Gastroesophageal sphincter (tissue), 4 donors: Measurements from ENCODE around the gene TBC1D24. TPM values are rescaled to one million over a fixed set of nuclear protein-coding genes. Genes with fewer than 3 reads are reported as not detected.

Experiments
- ATAC-seq: fragments of 150-250 bp; one replicate; pipeline ENCODE4 v1.9.1; 2016; ENCODE audit warnings: mild to moderate bottlenecking, moderate library complexity
- H3K27ac ChIP-seq, 4 donors: fragments of 200-600 bp; sonication (generic) in 3 of 4; 1 replicate in 3 of 4; 2 replicates in 1 of 4; pipeline ENCODE4 v1.5.1; 2016 to 2019
- H3K27me3 ChIP-seq: fragments of 200-600 bp; sonication (generic); one replicate; pipeline ENCODE4 v1.5.1; 2019
- H3K36me3 ChIP-seq, 2 donors: fragments of 200-600 bp; sonication (generic); one replicate each; pipeline ENCODE4 v1.5.1; 2019; ENCODE audit warnings: control low read depth in 1 of 2
- H3K4me1 ChIP-seq, 3 donors: fragments of 200-600 bp; sonication (generic); 1 replicate in 2 of 3; 2 replicates in 1 of 3; pipeline ENCODE4 v1.5.1; 2016 to 2019; ENCODE audit warnings: control low read depth in 2 of 3
- H3K4me3 ChIP-seq, 2 donors: fragments of 200-600 bp; sonication (generic); one replicate each; pipeline ENCODE4 v1.5.1; 2019; ENCODE audit warnings: mild to moderate bottlenecking in 1 of 2, moderate library complexity in 1 of 2
- H3K9me3 ChIP-seq, 3 donors: fragments of 200-600 bp; sonication (generic); one replicate each; pipeline ENCODE4 v1.5.1; 2017 to 2019; ENCODE audit warnings: control low read depth in 2 of 3
- CTCF ChIP-seq, 4 experiments: fragments of 200-600 bp in 2 of 4; fragments of 450-650 bp in 2 of 4; sonication (generic) in 1 of 4; IDR thresholded peaks; one replicate each; pipeline ENCODE4 v1.5.1; 2017 to 2019; ENCODE audit warnings: antibody characterized with exemption in 4 of 4, mild to moderate bottlenecking in 2 of 4, moderate library complexity in 2 of 4
- EP300 ChIP-seq: sonication (generic); formaldehyde crosslinking; IDR thresholded peaks from one replicate; pipeline ENCODE4 v1.6.1; 2017; ENCODE audit warnings: antibody characterized with exemption, mild to moderate bottlenecking
- POLR2A ChIP-seq, 2 donors: fragments of 450-650 bp; IDR thresholded peaks; one replicate each; pipeline ENCODE4 v1.6.1; 2017; ENCODE audit warnings: antibody characterized with exemption in 2 of 2, mild to moderate bottlenecking in 2 of 2, moderate library complexity in 1 of 2
- POLR2AphosphoS5 ChIP-seq: sonication (generic); formaldehyde crosslinking; IDR thresholded peaks from one replicate; pipeline ENCODE4 v1.6.1; 2017; ENCODE audit warnings: antibody characterized with exemption
- WGBS, 2 donors: methylation state at CpG; one replicate each; pipeline ENCODE4 v1.1.5; 2018; ENCODE audit warnings: low coverage in 1 of 2; 5-methylcytosine and 5-hydroxymethylcytosine counted together
- total RNA-seq, 4 donors: library from RNA; depleted of rRNA; stranded (reverse); fragments of >200 nt; gene quantifications; one replicate each; pipeline ENCODE4 v1.1.0, GENCODE V29; 2016

The TBC1D24 gene
- total RNA-seq, 4 donors from 2014 or later: 6.2 to 18.4 (median 14.2) TPM

GRCh38 chr16:2512735-2513404, 37.9 kb downstream of the TBC1D24 start:
- Histone ChIP-seq H3K4me3 (peak overlapping the region; percentile 82 to 97), H3K27me3 (no peaks in the 10 kb centered on the region), H3K27ac (peak overlapping the region; percentile 94 to 98 (median 96)), H3K36me3 (no peaks in the 10 kb centered on the region), H3K4me1 (peaks cover 0 to 58% (median 41%) of the 10 kb centered on the region in 3 donors), H3K9me3 (no peaks in the 10 kb centered on the region)
- 22 to 27% methylated on average over 2 to 5 of the region's 15 CpGs for WGBS, 2 donors
- ATAC-seq: no peak
- no peak for TF ChIP-seq POLR2AphosphoS5
- no peak for TF ChIP-seq CTCF (IDR thresholded peaks at IDR 0.05)
- no peak for TF ChIP-seq EP300
- TF ChIP-seq POLR2A (IDR thresholded peaks at IDR 0.05): no peak

- Histone ChIP-seq H3K4me3 (peak within 1 kb of the TSS; percentile 82 to 97), H3K4me1 (peaks cover 0 to 66% (median 49%) of the 10 kb centered on the region in 3 donors), H3K27me3 (no peaks in the 10 kb centered on the region), H3K27ac (peak within 1 kb of the TSS; percentile 94 to 98 (median 96)), H3K36me3 (no peaks in the 10 kb centered on the region), H3K9me3 (no peaks in the 10 kb centered on the region)
- 0 to 5% methylated on average over 4 to 11 of the region's 122 CpGs for WGBS, 2 donors
- ATAC-seq: peak; percentile 90
- TF ChIP-seq CTCF (IDR thresholded peaks at IDR 0.05): peak in 1 of 4 experiments; percentile 20
- peak; percentile 90 to 96 for TF ChIP-seq POLR2A (IDR thresholded peaks at IDR 0.05)
- TF ChIP-seq EP300: no peak
- peak; percentile 93 for TF ChIP-seq POLR2AphosphoS5
Measured at GRCh38 chr16:2513405-2514332, 38.7 kb downstream of the TBC1D24 start, which contains the start of gene ATP6V0C. ATP6V0C (plus strand) TSS chr16:2513952; CDS start chr16:2514104, 152 bp downstream.

- Histone ChIP-seq H3K27ac (peak overlapping the region; percentile 94 to 98 (median 96)), H3K9me3 (no peaks in the 10 kb centered on the region), H3K4me1 (peaks cover 0 to 75% (median 58%) of the 10 kb centered on the region in 3 donors), H3K4me3 (peak overlapping the region; percentile 82 to 97), H3K27me3 (no peaks in the 10 kb centered on the region), H3K36me3 (peaks cover 0 to 7% of the 10 kb centered on the region in 2 donors)
- 0% methylated on average over 5 of the region's 63 CpGs; no CpG with 5 or more reads in 1 of the 2 donors for WGBS, 2 donors
- ATAC-seq: no peak
- TF ChIP-seq CTCF (IDR thresholded peaks at IDR 0.05) (no peak), POLR2AphosphoS5 (no peak), POLR2A (IDR thresholded peaks at IDR 0.05) (no peak), EP300 (no peak)
Measured at GRCh38 chr16:2514333-2515179, 39.6 kb downstream of the TBC1D24 start.

GRCh38 chr16:2515180-2515851, 40.4 kb downstream of the TBC1D24 start:
- WGBS, 2 donors: 16 to 37% methylated on average over 6 to 7 of the region's 14 CpGs

More at GRCh38 chr16:2515180-2515851, 40.4 kb downstream of the TBC1D24 start:
- H3K27ac ChIP-seq: peak overlapping the region; percentile 94 to 98 (median 96)
- no peaks in the 10 kb centered on the region for H3K9me3 ChIP-seq
- no peak for ATAC-seq
- no peaks in the 10 kb centered on the region for H3K27me3 ChIP-seq
- H3K36me3 ChIP-seq: peaks cover 0 to 10% of the 10 kb centered on the region in 2 donors
- H3K4me1 ChIP-seq: peaks cover 0 to 80% (median 60%) of the 10 kb centered on the region in 3 donors
- TF ChIP-seq POLR2A (IDR thresholded peaks at IDR 0.05) (no peak), POLR2AphosphoS5 (no peak), CTCF (IDR thresholded peaks at IDR 0.05) (no peak), EP300 (no peak)
- H3K4me3 ChIP-seq: peak overlapping the region; percentile 82 to 97
